HG03064 (cell line): Measurements from ENCODE around the gene CXADR.
"Not testable (repeated sequence)": the region's sequence is repeated elsewhere in the genome, so short reads cannot be mapped to it uniquely, and the experiment has no call there.

Experiments
- ATAC-seq: cut with Tn5 transposase; IDR thresholded peaks from one replicate; pipeline ENCODE4 v1.9.1; 2021; ENCODE audit warnings: low read depth; ENCODE audit not compliant: unreplicated experiment

The CXADR gene

GRCh38 chr21:17512253-17513213 lies at the start of gene CXADR:
TSS of gene CXADR (plus strand) at chr21:17513043. CDS start at chr21:17513130, 87 bp downstream.
- ATAC-seq = peak; percentile 76

GRCh38 chr21:17466166-17466565 lies 46.7 kb upstream of the CXADR start:
- no peak for ATAC-seq

- ATAC-seq = no peak
Measured at GRCh38 chr21:17467392-17467791, 45.5 kb upstream of the CXADR start.

DNA sequence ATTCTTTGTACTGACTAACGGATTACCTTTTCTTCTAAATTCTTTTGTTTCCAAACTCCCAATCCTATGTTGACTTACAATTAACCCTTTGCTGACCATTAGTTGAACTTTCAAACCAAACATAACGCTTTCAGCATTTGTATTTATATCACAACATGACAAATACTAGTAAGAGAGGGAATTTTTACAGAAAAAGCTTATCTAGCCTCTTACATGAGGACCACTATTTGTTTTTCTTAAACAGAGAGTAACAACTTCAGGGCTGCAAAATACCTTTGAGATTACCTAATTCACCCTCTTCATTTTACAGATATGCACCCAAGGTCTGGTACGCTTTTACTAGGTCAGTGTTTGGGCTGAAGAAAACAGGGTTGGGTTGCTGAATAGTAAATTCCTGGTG lies 45.0 kb upstream of the CXADR start:
- no peak for ATAC-seq

DNA sequence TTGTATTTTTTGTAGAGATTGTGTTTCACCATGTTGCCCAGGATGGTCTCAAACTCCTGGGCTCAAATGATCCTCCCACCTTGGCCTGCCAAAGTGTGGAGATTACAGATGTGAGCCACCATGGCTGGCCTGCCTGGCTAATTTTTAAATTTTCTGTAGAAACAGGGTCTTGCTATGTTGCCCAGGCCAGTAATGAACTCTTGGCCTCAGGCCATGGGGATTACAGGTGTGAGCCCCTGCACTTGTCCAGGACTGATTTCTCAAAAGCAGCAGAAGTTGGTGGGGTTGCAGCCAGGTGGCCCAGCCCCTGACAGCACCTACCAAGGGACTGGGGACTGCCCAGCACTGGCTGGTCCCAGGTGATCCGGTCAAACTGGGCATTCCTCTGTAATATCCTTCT lies 44.1 kb upstream of the CXADR start:
- no peak for ATAC-seq

DNA sequence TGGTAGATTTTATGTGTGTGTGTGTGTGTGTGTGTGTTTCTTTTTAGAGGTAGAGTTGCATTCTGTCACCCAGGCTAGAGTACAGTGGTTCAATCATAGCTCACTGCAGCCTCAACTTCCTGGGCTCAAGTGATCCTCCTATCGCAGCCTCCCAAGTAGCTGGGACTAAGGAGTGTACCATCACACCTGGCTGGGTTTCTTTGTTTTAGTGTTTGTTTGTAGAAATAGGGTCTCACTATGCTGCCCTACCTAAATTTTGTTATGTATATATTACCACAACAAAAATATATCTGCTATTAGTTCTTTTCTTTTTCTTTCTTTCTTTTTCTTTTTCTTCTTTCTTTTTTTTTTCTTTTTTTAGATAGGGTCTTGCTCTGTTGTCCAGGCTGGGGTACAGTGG lies 43.1 kb upstream of the CXADR start:
- ATAC-seq = no peak

DNA sequence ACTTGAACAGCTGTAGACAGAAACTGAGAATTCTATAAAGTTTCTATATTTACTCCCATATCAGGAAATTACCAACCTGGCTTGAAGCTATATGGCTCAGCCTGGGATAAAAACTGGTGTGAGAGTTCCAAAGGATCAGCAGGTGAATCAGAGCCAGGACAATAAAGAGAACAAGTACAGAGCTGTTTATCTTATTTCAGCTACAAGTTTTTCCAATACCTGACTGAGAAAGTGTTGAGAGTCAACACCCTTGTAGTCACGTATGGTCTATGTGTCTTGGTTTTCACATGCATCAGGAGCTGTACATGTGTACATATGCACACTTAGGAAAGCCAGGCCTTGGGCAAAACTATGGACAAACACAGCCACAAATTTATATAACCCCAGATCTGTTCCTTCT lies 40.7 kb upstream of the CXADR start:
- ATAC-seq = no peak

- ATAC-seq = no peak
Measured at GRCh38 chr21:17472592-17473271, 40.1 kb upstream of the CXADR start.

- no peak for ATAC-seq
Measured at GRCh38 chr21:17476006-17476405, 36.8 kb upstream of the CXADR start.

- ATAC-seq = not testable (repeated sequence)
Measured at GRCh38 chr21:17478156-17478555, 34.7 kb upstream of the CXADR start.

- ATAC-seq = no peak
Measured at GRCh38 chr21:17479606-17480005, 33.2 kb upstream of the CXADR start.

DNA sequence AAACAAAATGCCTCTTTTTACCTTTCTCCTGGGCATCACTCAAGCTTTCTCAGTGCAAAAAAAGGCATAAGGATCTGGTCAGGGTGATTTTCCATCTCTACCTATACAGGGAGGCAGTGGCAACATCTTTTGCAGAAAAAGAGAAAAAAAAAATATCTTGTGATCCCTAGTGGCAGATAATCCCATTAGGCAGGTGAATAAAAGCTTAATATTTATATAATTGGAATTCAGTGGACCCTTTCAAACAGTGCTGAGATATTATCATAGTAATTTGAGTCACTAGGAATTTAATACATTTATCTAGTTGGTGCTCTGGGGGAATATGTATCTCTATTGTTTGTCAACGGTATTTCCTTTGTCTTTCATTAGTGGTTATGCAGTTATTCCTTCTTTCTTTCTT lies 29.9 kb upstream of the CXADR start:
- no peak for ATAC-seq

- peak; percentile 85 for ATAC-seq
Measured at GRCh38 chr21:17488620-17489019, 24.2 kb upstream of the CXADR start.

DNA sequence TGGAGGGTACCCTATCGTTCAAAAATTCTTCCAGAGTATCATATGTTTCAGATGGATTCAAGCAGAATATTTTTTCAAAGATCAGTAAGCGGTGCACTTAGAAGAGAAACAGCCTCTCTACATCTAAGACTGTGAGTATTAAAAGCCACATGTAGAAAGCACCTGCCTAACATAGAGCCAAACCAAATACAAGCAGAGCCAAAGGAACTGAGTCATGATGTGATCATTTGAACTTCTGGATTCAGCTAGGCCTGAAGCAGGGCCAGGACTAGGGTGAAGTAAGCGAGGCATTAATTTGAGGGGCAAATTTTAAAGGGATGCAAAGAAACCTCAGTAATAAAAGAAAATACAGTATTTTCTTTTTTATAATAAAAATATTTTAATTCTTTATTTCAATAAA lies 23.3 kb upstream of the CXADR start:
- not testable (repeated sequence) for ATAC-seq

DNA sequence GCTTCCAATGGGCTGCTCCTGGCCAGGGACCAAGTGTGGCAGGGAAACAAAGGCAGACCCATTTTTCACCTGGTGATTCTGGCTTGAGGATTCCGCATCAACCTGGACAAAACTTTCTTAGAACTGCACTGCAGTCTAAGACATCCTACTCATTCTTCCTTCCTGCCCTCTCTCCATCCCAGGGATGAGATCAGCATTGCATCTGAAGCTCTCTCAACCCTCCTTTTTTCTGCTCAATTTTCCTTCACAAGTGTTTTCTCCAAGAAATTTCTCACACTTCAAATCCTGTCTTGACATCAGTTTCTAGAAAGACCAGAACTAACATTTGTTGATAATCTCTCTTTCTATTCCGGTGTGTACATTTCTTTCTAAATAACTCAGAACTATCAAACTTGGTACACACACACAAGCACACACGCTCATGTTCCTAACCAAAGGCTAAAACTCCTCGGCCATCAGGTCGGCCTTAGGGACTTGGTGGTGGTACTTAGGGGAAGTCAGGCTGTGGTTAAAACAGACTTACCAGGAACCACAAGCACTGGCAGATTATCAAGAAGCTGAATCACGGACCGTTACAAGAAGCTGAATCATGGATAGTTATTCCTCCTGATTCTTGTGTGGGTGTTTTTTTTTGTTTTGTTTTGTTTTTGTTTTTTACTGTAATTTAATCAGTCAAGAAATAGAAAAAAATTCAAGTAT lies 21.0 kb upstream of the CXADR start:
- ATAC-seq = no peak

- ATAC-seq = no peak
Measured at GRCh38 chr21:17492415-17493168, 20.3 kb upstream of the CXADR start.

DNA sequence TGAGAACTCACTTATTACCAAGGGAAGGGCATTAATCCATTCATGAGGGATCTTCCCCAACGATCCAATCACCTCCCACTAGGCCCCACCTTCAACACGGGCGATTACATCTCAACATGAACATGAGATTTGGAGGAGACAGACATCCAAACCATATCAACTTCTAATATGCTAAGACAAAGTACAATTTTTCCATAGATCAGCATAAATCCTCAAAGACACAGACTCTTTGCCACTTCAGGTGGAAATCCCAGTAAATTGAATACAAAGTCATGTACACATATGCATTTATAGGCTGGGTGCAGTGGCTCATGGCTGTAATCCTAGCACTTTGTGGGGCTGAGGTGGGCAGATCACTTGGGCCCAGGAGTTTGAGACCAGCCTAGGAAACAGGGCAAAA lies 18.8 kb upstream of the CXADR start:
- no peak for ATAC-seq

GRCh38 chr21:17495680-17496079 lies 17.2 kb upstream of the CXADR start:
- no peak for ATAC-seq

DNA sequence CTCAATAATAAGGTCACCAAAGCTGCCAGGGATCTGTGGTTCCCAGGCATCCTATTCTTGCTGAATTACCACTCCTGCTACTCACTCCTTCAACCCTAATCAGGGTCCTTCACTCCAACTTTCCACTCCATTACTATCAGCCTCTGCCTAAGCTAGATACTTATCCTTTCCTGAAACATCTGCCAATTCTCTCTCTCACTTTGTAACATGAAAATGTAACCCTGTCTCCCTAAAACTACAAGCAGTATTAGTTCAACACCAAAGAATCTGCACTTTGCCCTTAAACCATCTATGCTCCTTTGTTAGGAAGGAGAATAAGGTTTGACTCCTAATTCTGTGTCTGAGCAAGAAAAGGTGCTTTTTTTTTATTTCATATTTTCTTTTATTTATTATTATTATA lies 15.5 kb upstream of the CXADR start:
- no peak for ATAC-seq

GRCh38 chr21:17498586-17498985 lies 14.3 kb upstream of the CXADR start:
- no peak for ATAC-seq
